NCI-H2029 treated with DMSO at 0.1 percent for 48 hours (cell line): ENCODE results near the gene CPNE5.

Experiments used
- DNase-seq: peaks from one replicate; lab custom pipeline; 2025; lab: John Stamatoyannopoulos, UW

CPNE5 gene

GRCh38 chr6:36838896-36839748 is at the start of gene CPNE5:
CPNE5 (minus strand) TSS chr6:36839444; CDS start chr6:36839377, 67 bp downstream.
- DNase-seq, result no peak

DNA sequence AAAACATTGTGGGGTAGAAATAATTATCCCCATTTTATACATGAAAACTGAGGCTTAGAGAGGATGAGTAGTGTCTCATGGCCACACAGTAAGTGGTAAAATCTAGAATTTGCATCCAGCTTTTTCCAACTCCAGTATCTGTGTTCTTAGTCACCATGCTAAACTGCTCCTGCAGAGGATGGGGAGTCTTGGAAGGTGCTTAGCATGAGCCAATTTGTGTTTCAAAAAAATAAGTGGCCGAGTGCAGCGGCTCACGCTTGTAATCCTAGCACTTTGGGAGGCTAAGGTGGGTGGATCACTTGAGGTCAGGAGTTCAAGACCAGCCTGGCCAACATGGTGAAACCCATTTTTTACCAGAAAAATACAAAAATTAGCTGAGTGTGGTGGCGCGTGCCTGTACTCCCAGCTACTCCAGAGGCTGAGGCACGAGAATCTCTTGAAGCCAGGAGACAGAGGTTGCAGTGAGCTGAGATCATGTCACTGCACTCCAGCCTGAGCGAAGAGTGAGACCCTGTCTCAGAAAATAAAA is 48.9 kb upstream of the CPNE5 start:
- no peak for DNase-seq

DNA sequence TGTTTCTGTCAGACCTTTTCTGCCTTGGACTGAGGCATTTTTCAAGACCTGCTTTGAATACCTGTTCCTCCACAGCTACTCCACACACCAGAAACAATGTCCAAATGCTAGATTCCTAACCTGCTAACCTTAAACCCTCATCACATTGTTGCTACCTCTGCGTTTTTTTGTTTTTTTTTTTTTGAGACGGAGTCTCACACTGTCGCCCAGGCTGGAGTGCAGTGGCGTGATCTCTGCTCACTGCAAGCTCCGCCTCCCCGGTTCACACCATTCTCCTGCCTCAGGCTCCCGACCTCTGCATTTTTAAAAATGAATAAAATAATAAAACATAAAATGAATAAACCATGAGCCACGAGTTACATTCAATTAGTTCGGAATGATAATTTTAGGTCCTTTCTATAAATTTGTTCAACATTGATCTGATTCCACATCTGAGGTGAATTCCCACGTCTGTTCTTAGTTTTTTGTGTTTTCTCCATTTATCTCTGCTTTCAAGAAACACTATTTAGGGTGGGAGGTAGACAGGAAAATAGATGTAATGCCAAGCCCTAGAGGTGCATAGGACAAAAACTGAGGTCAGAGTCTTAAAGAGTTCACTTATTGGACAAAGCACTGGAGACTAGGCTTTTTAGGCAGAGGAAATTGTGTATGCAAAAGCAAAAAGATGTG is 47.8 kb upstream of the CPNE5 start:
- no peak for DNase-seq

GRCh38 chr6:36885461-36886401 is 46.5 kb upstream of the CPNE5 start, which contains the start of gene C6orf89:
C6orf89 (plus strand) TSS chr6:36885952; CDS start chr6:36899445, 13,493 bp downstream.
- peak; percentile 94 for DNase-seq

DNA sequence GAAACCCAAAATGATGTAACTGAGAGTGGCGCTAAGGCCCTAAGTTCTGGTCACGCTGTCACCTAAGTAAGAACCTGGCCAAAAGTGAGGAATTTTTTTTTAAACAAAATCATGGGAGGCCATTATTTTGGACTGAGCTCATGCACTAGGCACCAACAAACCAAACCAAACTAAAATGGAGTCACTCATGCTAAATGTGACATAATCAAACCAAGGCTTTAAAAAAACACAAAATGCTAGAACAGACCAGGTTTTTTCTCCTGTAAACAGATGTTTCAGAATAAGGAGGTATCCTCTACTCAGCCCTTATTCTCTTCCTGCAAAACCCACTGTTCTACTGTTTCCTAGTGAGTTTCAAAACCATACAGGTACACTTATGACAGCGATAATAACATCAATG is 45.4 kb upstream of the CPNE5 start:
- DNase-seq, result no peak

GRCh38 chr6:36875250-36875633 is 36.0 kb upstream of the CPNE5 start:
- DNase-seq, result no peak

DNA sequence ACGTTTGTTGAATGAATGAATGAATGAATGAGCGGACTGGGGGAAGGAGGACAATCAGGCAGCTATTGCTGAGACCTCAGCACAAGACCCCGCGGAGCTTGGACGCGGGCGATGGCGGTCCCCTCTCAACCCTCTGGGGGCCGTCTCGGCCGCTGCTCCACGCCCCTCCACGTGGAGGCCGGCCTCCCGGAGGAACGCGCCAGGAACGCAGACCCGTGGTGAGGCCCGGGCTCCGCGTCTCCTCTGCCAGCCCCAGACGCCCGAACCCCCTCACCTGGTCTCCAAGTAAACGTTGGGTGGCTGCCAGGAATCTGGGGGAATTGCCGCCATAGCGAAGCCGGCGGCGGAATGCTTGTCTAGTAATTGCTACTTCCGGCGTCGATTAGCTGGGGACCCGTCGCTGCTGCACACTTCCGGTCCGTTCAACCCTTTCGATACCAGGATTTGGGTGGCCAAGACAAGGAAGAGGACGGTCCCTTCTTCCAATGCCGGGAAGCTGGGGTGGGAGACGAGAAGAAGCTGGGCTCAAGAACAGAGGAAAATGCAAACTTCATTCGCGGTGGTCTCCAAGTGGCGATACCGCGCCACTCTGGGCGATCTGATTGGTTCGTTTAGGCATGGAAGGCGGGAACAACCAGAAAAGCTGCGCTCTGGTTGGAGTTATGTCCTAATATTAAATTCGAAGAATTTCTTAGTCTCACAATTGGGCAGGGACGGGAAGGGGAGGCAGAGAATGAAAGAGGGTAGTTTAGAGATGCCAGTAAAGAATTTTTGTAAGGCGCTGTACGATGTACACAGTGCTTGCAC is 35.4 kb upstream of the CPNE5 start, which contains the start of gene PPIL1:
PPIL1 (minus strand) TSS at position 361 of the 807 bp plus-strand sequence; CDS start at position 330, 31 bp downstream.
- DNase-seq, result peak; percentile 95

GRCh38 chr6:36873612-36874442 is 34.6 kb upstream of the CPNE5 start:
- DNase-seq, result peak; percentile 25

GRCh38 chr6:36873115-36873514 is 33.9 kb upstream of the CPNE5 start:
- DNase-seq, result no peak

- DNase-seq, result no peak
These were observed 32.4 kb upstream of the CPNE5 start for GRCh38 chr6:36871686-36872085.

GRCh38 chr6:36867471-36868224 is 28.4 kb upstream of the CPNE5 start:
- DNase-seq, result no peak

GRCh38 chr6:36865835-36866234 is 26.6 kb upstream of the CPNE5 start:
- no peak for DNase-seq

- DNase-seq, result no peak
These were observed 24.7 kb upstream of the CPNE5 start for GRCh38 chr6:36863670-36864540.

- DNase-seq, result no peak
These were observed 23.7 kb upstream of the CPNE5 start for GRCh38 chr6:36862848-36863382.

GRCh38 chr6:36862164-36862847 is 23.1 kb upstream of the CPNE5 start:
- DNase-seq, result no peak

- DNase-seq, result no peak
These were observed 20.9 kb upstream of the CPNE5 start for GRCh38 chr6:36860126-36860525.

- DNase-seq, result no peak
These were observed 19.2 kb upstream of the CPNE5 start for GRCh38 chr6:36858407-36858981.
